Activated naive CD4-positive, alpha-beta T cell treated with anti-CD3 and anti-CD28 coated beads for 36 hours (primary cell): ENCODE measurements around the gene TFAP2C. TPM values are rescaled to one million over a fixed set of nuclear protein-coding genes. Genes with fewer than 3 reads are reported as not detected.

ENCODE experiments used
- CTCF ChIA-PET: fragments of 350-600 bp; sonication (Branson Sonifier 250); formaldehyde crosslinking; loops from one replicate; lab custom pipeline; 2021; ENCODE audit warnings: antibody characterized with exemption; lab: Charles Lee
- DNase-seq: peaks from one replicate; pipeline ENCODE4 v3.0.0-alpha.2; 2020
- H3K27ac Mint-ChIP-seq: one replicate; pipeline ENCODE4 v1.8.0; 2021; ENCODE audit warnings: mild to moderate bottlenecking, mixed read lengths
- H3K27me3 Mint-ChIP-seq: one replicate; pipeline ENCODE4 v1.8.0; 2021; ENCODE audit warnings: low read depth, mixed read lengths
- H3K36me3 Mint-ChIP-seq: one replicate; pipeline ENCODE4 v1.8.0; 2021; ENCODE audit warnings: low read depth, mixed read lengths
- H3K4me1 Mint-ChIP-seq: one replicate; pipeline ENCODE4 v1.8.0; 2021; ENCODE audit warnings: low read depth, mixed read lengths
- H3K4me3 Mint-ChIP-seq: one replicate; pipeline ENCODE4 v1.8.0; 2021; ENCODE audit warnings: mild to moderate bottlenecking, moderate library complexity, mixed read lengths
- H3K9me3 Mint-ChIP-seq: one replicate; pipeline ENCODE4 v1.8.0; 2021; ENCODE audit warnings: mixed read lengths
- intact Hi-C: fragments of 100-400 bp; cut with micrococcal nuclease; formaldehyde crosslinking; loops from one replicate; pipeline ENCODE4 v1.15.1; 2023
- total RNA-seq, 2 experiments: library from RNA; stranded (reverse); gene quantifications; one replicate each; pipeline ENCODE4 v1.2.3, GENCODE V29; 2021

The TFAP2C gene
- total RNA-seq, 2 experiments from 2014 or later, result not detected

DNA sequence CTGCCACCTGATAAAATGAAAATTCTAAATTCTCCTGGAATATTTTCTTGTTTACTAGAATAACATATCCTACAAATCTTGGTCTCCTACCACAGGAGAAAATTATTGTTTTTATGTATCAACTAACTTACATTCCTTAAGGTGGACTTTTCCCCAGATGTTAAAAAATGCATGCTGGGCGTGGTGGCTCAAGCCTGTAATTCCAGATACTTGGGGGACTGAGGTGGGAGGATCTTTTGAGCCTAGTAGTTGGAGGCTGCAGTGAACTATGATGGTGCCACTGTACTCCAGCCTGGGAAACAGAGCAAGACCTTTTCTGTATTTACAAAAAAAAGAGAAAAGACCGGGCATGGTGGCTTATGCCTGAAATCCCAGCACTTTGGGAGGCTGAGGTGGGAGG, 27.9 kb upstream of the TFAP2C start:
- no peak for DNase-seq
- intact Hi-C loops, result no loop called here
- H3K27me3 Mint-ChIP-seq, result no peaks in the 10 kb centered on the region
- no peaks in the 10 kb centered on the region for H3K36me3 Mint-ChIP-seq
- no peak overlapping the region for H3K4me3 Mint-ChIP-seq
- CTCF ChIA-PET, result no interaction called here
- H3K4me1 Mint-ChIP-seq, result no peaks in the 10 kb centered on the region
- H3K27ac Mint-ChIP-seq, result no peak overlapping the region
- no peaks in the 10 kb centered on the region for H3K9me3 Mint-ChIP-seq

DNA sequence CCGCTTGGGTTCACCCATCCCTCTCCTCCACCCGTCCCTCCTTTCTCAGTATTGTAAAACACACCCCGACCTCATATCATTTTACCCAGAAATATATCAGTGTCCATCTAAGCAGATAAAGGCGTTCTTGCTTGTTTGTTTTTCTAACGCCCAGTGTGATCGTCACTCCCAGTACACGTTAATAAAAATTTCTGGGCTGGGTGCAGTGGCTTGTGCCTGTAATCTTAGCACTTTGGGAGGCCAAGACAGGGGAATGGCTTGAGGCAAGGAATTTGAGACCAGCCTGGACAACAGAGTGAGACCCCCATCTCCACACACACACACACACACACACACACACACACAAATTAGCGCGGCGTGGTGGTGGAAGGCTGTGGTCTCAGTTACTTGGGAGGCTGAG, 24.4 kb upstream of the TFAP2C start:
- Mint-ChIP-seq H3K4me3 (no peak overlapping the region), H3K27ac (no peak overlapping the region), H3K4me1 (no peaks in the 10 kb centered on the region), H3K27me3 (no peaks in the 10 kb centered on the region), H3K9me3 (no peaks in the 10 kb centered on the region), H3K36me3 (no peaks in the 10 kb centered on the region)
- no peak for DNase-seq
- CTCF ChIA-PET, result no interaction called here
- intact Hi-C loops, result no loop called here

GRCh38 chr20:56605261-56605996, 23.7 kb upstream of the TFAP2C start:
- Mint-ChIP-seq H3K9me3 (no peaks in the 10 kb centered on the region), H3K27ac (no peak overlapping the region), H3K4me1 (no peaks in the 10 kb centered on the region), H3K4me3 (no peak overlapping the region), H3K27me3 (no peaks in the 10 kb centered on the region), H3K36me3 (no peaks in the 10 kb centered on the region)
- DNase-seq, result no peak
- CTCF ChIA-PET, result no interaction called here
- intact Hi-C loops, result no loop called here

- H3K9me3 Mint-ChIP-seq, result no peaks in the 10 kb centered on the region
- no peak overlapping the region for H3K27ac Mint-ChIP-seq
- H3K4me3 Mint-ChIP-seq, result no peak overlapping the region
- DNase-seq, result no peak
- H3K27me3 Mint-ChIP-seq, result no peaks in the 10 kb centered on the region
- CTCF ChIA-PET, result interaction anchor here (0.6 kb wide), 1 partner anchor 9 kb away, joined by 4 read pairs; no protein-coding TSS in a partner anchor
- intact Hi-C loops, result no loop called here
- H3K36me3 Mint-ChIP-seq, result no peaks in the 10 kb centered on the region
- H3K4me1 Mint-ChIP-seq, result no peaks in the 10 kb centered on the region
These were observed 22.7 kb upstream of the TFAP2C start for GRCh38 chr20:56606174-56606945.

DNA sequence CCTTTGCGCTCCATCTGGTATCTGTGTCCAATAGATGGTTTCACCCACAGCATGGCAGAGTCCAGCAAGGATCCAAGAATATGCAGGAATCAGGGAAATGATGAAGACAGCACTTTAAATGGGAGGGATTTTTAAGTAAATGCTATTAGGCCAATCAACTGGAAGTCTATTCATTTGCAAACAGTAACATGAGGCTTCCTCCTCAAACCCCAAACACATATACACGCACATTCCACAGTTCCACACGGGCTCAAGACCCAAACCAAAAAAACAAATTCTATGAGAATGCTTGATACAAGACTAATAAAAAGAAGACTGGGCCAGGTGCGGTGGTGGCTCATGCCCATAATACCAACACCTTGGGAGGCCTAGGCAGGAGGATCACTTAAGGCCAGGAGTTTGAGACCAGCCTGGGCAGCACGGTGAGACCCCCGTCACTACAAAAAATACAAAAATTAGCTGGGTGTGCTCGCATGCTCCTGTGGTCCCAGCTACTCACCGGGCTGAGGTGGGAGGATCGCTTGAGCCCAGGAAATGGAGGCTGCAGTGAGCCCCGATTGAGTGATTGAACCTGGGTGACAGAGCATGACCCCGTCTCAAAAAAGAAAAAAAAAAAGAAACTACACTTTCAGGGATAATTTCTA, 21.9 kb upstream of the TFAP2C start:
- no peak overlapping the region for H3K27ac Mint-ChIP-seq
- CTCF ChIA-PET, result interaction anchor here (0.7 kb wide), 1 partner anchor 11 kb away, joined by 11 read pairs; no protein-coding TSS in a partner anchor
- H3K4me3 Mint-ChIP-seq, result no peak overlapping the region
- no peaks in the 10 kb centered on the region for H3K27me3 Mint-ChIP-seq
- no peaks in the 10 kb centered on the region for H3K4me1 Mint-ChIP-seq
- intact Hi-C loops, result no loop called here
- DNase-seq, result no peak
- no peaks in the 10 kb centered on the region for H3K9me3 Mint-ChIP-seq
- H3K36me3 Mint-ChIP-seq, result no peaks in the 10 kb centered on the region

DNA sequence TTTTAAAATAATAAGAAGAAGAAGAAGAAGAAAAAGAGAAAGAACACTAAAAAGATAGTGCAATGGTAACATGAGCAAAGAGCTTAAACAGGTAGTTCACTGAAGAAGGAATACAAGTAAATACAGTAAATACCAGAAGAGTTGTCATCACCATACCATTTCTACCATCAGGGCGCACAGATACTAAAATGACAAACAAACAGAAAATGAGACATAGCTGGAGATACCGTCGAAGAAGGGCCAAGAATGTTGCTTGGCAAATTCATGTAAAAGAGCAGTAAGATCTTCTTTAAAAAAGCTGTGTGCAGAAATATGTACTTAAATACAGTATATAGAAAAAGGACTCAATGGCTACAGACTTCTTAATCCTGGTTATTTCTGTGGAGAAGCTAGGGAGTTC, 20.7 kb upstream of the TFAP2C start:
- no peak for DNase-seq
- Mint-ChIP-seq H3K4me1 (no peaks in the 10 kb centered on the region), H3K36me3 (no peaks in the 10 kb centered on the region), H3K4me3 (no peak overlapping the region), H3K27ac (no peak overlapping the region), H3K9me3 (no peaks in the 10 kb centered on the region), H3K27me3 (no peaks in the 10 kb centered on the region)
- CTCF ChIA-PET, result interaction anchor here (0.6 kb wide), 1 partner anchor 108 kb away, joined by 3 read pairs; no protein-coding TSS in a partner anchor
- intact Hi-C loops, result no loop called here

DNA sequence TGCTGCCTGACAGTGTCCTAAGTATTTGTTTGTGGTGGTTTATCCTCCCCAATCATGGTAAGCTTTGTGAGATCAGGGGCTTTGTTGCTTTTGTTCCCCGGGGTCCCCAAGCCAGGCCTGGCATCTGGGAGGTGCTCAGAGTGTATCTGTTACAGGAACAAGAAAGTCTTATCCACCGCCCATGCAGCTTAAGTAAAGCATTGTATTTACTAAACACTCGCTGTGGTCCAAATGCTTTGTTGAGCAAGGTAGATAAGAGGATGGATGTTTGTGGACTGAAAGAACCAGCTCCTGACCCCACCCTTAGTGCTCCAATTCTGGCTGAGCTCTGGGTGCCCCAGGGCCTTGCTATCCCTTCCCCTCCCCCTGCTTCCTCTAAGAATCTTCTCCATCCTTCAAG, 19.8 kb upstream of the TFAP2C start:
- Mint-ChIP-seq H3K27ac (no peak overlapping the region), H3K27me3 (no peaks in the 10 kb centered on the region), H3K9me3 (no peaks in the 10 kb centered on the region), H3K4me3 (no peak overlapping the region), H3K4me1 (no peaks in the 10 kb centered on the region), H3K36me3 (no peaks in the 10 kb centered on the region)
- DNase-seq, result no peak
- intact Hi-C loops, result no loop called here
- CTCF ChIA-PET, result no interaction called here

GRCh38 chr20:56610098-56610497, 19.0 kb upstream of the TFAP2C start:
- no peak for DNase-seq
- Mint-ChIP-seq H3K4me3 (no peak overlapping the region), H3K4me1 (no peaks in the 10 kb centered on the region), H3K36me3 (no peaks in the 10 kb centered on the region), H3K27me3 (no peaks in the 10 kb centered on the region), H3K9me3 (no peaks in the 10 kb centered on the region), H3K27ac (no peak overlapping the region)
- intact Hi-C loops, result no loop called here
- CTCF ChIA-PET, result no interaction called here

DNA sequence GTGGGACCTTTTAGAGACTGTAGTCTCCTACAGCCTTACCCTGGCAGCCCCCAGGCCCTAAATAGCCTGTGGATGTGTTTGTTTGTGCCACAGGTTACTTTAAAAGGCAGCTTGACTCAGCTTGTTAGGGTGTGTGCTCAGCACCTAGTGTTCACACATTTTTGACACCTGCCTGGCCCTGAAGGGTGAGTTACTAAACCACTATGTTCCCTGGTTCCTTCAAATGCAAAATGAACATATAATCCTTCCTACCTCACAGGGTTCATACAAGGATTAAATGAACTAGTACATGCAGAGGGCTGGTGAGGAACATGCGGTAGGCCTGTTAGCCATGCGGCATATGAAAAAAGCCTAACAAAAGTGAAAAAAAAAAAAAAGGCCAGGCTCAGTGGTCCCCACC, 14.9 kb upstream of the TFAP2C start:
- H3K9me3 Mint-ChIP-seq, result no peaks in the 10 kb centered on the region
- CTCF ChIA-PET, result no interaction called here
- H3K27ac Mint-ChIP-seq, result no peak overlapping the region
- H3K36me3 Mint-ChIP-seq, result no peaks in the 10 kb centered on the region
- H3K4me1 Mint-ChIP-seq, result no peaks in the 10 kb centered on the region
- no peaks in the 10 kb centered on the region for H3K27me3 Mint-ChIP-seq
- no peak for DNase-seq
- intact Hi-C loops, result no loop called here
- H3K4me3 Mint-ChIP-seq, result no peak overlapping the region

- Mint-ChIP-seq H3K9me3 (no peaks in the 10 kb centered on the region), H3K4me3 (no peak overlapping the region), H3K4me1 (no peaks in the 10 kb centered on the region), H3K36me3 (no peaks in the 10 kb centered on the region), H3K27ac (no peak overlapping the region), H3K27me3 (peaks cover 1% of the 10 kb centered on the region)
- no peak for DNase-seq
- intact Hi-C loops, result no loop called here
- CTCF ChIA-PET, result no interaction called here
These were observed 12.4 kb upstream of the TFAP2C start for GRCh38 chr20:56616716-56617115.

DNA sequence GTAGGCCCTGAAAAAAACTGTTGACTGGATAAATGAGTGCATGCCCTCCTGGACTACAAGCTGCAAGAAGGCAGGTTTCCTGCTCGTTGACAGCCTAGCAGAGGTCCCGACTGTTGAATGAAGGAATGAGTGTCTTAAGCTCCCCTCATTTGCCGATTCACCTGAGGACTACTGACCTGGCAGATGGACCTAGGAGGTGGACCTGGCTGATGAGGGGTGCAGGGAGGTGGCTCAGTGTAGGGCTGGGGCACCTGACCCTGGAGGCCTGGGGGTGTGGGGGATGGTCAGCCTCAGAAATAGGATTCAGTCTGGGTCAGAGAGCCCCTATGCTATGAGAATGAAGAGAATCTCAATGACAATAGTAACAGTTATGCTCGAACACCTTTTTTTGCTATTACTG, 11.6 kb upstream of the TFAP2C start:
- no peaks in the 10 kb centered on the region for H3K4me1 Mint-ChIP-seq
- H3K36me3 Mint-ChIP-seq, result no peaks in the 10 kb centered on the region
- H3K27me3 Mint-ChIP-seq, result peaks cover 5% of the 10 kb centered on the region
- H3K4me3 Mint-ChIP-seq, result no peak overlapping the region
- intact Hi-C loops, result no loop called here
- no peak overlapping the region for H3K27ac Mint-ChIP-seq
- DNase-seq, result no peak
- no peaks in the 10 kb centered on the region for H3K9me3 Mint-ChIP-seq
- CTCF ChIA-PET, result no interaction called here

GRCh38 chr20:56621730-56622129, 7.4 kb upstream of the TFAP2C start:
- intact Hi-C loops, result no loop called here
- Mint-ChIP-seq H3K36me3 (no peaks in the 10 kb centered on the region), H3K27me3 (peaks cover 35% of the 10 kb centered on the region), H3K27ac (no peak overlapping the region), H3K9me3 (no peaks in the 10 kb centered on the region), H3K4me3 (no peak overlapping the region), H3K4me1 (peaks cover 6% of the 10 kb centered on the region)
- CTCF ChIA-PET, result no interaction called here
- no peak for DNase-seq
